GM04504 (cell line): ENCODE results near the gene AKNAD1.
"Not testable (repeated sequence)": the region's sequence is repeated elsewhere in the genome, so short reads cannot be mapped to it uniquely, and the experiment has no call there.

ENCODE experiments used
- DNase-seq: peaks from one replicate; pipeline ENCODE4 v3.0.0-alpha.2; 2012; ENCODE audit warnings: low read depth

AKNAD1 gene, protein sequence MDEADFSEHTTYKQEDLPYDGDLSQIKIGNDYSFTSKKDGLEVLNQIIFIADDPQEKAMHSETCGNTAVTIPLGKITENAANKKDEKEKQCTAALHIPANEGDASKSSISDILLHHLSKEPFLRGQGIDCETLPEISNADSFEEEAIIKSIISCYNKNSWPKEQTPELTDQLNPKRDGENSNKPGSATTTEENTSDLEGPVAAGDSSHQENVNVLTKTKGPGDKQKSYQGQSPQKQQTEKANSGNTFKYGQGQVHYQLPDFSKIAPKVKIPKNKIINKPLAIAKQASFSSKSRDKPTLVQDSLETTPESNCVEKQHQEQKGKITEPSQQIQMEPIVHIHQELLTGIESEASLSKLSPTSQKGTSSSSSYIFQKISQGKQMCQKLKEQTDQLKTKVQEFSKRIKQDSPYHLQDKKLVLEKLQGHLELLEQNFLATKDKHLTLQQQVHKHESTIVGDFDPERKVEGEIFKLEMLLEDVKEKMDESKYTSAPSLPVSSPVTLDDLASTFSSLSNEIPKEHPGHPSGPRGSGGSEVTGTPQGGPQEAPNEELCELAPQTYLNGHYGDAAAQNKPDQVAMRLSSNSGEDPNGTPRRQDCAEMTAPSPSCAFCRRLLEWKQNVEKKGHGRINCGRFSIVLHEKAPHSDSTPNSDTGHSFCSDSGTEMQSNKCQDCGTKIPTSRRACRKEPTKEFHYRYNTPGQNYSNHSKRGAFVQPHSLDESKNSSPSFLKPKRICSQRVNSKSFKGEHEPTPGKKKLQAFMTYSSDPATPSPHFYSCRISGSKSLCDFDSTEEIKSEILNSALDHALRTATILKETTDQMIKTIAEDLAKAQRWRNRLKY

DNA sequence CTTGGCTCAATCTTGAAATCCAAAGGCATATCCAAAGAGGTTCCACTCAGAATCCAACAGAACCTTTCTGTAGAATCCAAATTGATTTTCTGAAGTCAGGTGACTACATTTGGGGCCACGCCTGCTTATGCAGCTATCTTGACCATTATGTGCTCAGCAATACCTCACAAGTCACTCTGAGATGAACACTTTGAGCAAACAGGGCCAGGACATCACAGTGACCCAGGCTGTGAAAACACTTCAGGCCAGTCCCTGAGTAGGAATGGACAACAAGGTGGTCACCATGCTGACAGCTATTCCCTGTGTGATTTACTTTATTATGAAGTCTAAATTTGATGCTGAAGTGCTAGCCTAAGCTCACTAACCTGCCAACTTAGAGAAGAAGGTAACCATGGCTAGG lies at the start of gene AKNAD1:
Gene AKNAD1, minus strand, starts transcription at position 101 of the 400 bp plus-strand sequence. CDS start 4,430 bp downstream, outside the sequence.
- no peak for DNase-seq

DNA sequence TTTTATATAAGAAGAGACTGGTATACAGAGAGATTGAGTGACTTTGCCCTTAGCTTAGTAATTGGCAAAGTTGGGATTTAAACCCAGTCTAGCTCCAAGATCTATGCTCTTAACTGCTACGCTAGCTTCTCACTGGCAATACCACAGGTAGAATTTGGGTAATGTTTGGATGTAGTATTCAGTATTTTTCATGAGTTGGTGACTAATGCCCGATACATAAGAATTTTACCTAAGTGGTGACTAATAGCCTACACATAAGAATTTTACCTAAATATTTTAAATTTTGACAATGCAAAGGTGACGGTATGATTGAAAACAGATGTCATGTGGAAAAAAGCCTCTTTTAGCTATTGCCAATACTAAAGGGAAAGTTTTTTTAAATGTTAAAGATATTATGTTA lies 44.2 kb upstream of the AKNAD1 start:
- DNase-seq, result no peak

DNA sequence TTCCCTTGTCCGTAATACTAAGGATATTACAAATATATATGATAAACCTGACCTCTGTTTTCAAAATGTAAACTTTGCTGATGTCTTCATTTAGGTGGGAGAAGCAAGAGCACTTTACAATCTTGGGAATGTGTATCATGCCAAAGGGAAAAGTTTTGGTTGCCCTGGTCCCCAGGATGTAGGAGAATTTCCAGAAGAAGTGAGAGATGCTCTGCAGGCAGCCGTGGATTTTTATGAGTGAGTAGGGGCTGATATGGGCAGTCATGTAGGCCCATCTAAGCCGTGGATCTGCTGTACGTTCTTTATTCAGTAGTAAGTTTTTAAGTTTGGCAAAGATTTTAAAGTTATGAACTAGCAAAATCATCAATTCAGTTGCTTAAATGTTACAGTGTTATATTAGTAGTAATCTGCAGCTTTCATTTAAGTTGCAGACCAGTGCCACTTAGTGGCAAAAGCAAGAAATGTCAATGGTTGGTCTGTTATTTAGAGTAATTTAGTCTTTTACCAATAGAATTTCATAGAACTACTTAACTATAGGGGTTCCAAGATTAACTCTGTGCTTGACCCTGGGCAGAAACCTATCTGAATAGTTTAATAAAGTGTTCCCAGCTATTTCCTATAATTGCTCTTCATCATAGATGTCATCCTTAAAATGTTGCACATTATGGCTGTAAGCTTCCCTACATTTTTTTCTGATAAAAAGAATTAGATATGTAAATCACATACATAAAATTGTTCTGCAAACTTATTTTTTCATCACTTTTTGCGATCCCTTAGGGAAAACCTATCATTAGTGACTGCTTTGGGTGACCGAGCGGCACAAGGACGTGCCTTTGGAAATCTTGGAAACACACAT lies 41.2 kb upstream of the AKNAD1 start:
- no peak for DNase-seq

DNA sequence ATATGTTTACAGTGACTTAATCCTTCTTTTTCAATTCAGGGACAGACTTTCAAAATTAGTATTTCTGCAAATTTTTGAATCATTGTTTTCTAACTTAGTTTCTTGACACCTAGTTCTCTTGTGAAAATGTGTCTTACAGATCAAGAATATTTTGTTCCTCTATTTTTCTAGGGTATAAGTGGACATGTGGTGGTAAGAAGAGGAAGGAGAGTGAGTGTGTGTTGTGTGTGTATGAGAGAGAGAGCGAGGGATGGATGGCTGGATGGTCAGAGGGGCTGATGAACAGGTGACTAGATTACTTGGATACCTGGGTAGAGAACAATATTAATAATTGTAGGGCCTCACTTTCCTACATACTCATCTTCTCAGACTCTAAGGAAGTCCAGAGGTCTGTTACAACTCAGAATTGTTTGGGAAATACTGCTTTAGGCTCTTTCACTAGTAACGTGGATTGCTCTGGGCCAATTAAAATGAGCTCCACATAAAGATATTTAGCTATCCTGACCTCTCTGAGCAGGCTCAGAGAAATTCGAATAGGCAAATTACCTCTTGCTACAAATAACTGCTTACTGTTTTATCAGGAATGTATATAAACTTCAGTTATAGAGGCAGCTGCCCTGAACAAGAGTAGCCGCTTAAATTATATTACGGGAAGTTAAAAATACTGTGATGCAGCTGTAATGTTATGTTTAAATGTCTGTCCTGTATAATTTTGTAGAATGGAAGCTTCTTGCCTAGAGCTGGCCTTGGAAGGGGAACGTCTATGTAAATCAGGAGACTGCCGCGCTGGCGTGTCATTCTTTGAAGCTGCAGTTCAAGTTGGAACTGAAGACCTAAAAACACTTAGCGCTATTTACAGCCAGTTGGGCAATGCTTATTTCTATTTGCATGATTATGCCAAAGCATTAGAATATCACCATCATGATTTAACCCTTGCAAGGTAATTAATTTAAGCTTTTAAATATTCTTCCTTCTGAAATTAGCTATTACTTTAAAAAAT lies 39.6 kb upstream of the AKNAD1 start:
- DNase-seq, result no peak

DNA sequence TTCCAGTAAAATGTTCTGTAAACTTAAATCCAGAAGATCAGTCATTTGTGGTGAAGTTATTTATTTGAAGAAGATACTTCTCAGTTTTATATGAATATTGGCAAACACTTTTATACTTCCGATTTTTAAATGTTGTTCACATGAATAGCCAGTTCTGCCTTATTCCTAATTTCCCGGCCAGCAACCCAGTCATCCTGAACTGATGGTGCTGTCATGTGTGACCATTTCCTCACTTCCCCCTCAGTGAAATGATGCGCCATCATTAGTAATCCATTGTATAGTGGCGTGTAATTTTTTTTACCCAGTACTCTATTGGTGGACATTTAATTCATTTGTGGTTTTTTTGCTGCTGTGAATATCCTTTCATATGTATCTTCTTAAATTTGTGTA lies 36.2 kb upstream of the AKNAD1 start:
- DNase-seq, result no peak

DNA sequence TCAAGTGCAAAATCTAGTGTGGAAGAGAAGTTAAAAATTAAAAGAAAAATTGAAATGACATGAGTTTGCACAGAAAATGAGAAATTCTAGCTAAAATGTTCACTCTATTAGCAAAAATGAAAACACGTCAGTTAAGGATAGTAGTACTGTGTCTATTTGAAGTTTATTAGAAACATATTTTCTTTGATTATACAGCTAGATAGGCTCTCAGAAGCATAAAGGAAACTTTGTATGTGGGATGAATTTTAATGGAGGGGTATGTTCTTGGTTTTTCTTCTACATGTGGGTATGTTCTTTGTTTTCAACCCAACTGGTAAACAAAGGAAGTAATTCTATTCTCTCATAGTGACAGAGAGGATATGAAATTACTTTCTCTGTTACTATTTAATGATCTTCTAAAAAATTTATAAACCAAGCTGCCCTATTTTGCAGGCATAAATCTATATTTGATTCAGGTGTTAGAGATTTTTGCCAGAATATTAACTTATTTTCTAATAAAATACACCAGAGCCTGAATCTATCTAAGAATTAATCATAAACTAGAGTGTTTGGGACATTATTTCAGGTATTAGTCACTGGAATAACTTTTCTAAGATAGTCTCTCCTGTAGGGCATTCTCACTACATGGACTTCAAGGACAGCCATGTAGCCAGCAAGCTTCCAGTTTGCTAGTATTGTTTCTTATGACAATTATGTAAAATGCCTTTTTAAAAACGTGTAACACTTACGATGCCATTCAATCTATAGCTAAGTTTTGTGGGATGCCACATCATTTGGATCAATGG lies 35.7 kb upstream of the AKNAD1 start:
- DNase-seq, result no peak

DNA sequence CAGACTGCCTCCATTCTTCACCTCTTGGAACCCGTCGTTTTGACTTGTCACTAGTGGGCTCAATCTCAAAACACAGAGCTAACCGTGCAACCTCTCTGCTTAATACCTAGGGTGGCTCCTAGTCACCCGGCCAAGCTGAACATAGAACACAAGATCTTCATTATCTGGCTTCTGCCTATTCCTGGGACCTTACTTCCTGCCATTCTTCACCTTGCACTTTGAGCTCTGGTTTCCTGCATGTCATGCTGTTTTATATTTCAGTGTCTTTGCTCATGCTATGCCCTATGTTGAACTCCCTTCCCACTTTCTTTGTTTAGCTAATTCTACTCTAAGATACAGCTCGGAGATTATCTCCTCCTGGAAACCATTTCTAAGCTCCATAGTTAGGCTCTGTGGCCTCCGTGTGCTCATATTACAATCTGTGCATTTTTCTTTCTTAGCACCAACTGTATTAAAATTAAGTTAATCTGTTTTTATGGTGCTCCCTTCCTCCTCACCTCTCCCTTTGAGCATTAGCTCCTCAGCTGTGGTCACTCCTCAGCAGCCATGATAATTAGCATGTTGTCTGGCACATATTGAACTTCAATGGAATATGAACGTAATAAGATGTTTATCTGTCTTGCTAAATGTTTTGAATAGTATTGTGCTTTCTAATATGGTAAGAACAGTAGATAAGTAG lies 33.0 kb upstream of the AKNAD1 start:
- no peak for DNase-seq

DNA sequence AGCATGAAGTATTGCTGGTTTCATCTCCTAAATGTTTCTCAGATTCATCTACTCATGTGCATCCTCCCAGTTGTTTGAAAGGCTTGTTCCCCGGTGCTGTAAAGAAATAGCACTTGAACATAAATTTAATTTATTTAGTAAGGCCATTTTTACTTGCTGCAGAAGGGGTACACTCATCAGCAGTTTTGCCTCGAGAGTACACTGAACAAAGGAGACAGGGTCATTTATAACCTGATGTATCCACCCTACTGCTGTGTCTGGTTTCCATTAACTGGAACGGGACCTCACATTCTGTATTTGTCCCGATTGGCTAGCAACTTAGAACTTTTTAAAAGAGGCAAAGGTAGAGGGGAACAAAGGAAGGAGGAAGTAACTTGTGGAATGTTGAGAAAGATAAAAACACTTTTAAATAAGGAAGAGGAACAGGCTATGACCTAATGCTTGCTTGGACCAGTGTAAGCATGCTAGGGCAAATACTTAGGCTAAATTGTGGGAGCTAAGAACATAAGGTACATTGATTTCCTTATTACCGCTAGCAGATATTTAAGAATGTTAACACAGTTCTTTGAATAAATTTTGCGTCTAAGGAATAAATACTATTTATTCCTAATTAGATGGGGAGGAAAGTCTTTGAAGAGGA lies 32.2 kb upstream of the AKNAD1 start:
- DNase-seq, result not testable (repeated sequence)

DNA sequence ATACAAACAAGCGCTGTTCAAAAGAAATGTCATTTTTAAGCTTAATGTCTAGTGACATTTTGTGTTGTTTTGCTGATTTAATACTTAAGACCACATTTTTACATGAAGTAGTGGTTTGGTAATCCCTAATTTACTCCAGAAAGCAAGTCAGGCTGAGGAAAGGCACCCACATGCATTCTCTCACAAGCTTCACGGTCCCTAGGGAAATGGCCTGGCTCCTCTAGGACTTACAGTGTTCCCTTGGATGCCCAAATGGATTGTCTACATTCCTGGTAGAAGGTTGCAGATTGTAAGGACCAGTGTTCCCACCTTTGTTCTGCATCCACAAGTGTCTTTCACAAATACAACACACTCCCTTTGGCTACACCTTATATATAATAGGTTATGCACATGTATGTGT lies 29.4 kb upstream of the AKNAD1 start:
- no peak for DNase-seq

DNA sequence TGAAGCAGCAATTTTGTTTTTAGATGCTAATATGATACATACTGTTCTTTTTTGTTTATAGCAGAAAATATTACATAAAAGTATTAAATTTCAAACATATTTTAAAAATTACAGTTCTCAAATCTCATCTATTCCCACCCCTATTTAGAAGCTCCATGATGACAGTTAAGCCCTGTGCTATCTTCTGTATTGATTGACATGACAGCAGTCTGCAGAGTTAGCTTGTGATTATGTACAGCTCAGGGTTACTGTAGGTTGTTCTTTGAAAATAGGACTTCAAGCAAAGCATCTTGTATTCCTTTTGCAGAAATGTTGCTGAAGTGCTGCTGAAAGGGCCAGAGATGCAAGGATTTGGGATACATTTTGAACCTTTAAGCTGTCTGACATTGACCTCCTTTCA lies 28.1 kb upstream of the AKNAD1 start:
- DNase-seq, result no peak

DNA sequence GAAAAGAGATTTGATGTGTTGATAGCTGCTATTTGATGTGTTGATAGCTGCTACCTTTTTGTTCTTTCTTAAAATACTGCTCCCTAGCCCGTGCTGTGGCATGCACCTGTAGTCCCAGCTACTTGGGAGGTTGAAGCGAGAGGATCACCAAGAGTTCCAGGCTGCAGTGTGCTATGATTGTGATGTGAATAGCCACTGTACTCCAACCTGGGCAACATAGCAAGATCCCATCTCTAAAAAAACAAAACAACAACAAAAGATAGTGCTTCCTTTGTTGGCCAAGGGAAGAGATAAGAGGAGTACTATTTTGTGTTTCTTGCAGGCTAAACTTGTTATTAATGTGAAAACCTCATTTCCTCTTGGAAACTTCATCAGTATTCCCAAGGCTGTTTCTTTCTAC lies 25.9 kb upstream of the AKNAD1 start:
- DNase-seq, result no peak

DNA sequence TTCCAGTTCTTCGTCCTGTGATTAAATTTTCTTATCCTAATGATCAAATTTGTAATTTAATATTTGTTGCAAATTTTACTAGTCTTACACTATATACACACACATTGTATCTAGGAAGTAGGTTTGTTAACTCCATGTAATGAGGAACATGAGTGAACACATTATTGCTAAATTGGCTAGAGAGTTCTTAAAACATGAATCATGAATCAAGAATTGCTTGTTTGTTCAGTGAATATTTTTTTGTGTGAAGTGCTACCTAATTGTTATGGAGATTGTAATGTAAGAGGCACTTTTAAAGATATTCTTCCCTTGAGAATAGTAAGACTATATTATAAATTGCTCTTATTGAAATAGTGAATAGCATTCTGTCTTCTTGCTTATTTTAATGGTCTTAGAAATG lies 24.5 kb upstream of the AKNAD1 start:
- no peak for DNase-seq

DNA sequence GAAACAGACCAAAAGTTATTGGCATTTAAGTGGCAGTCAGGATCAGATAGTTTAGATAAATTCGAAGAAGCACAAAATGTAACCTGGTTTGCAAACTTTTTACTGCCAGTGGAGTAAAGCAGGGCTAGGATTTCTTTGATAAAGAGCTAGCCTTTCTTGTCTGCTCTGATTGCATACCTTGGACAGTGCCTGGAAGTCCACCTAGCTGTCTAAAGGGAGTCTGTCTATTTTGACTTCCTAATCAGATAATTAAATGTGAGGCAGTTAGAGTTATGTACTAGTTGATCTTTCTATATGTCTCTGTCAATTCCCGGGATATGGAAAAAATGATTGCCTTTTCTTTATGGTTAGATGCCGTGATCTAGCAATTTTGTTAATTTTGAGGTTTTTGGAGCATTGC lies 24.0 kb upstream of the AKNAD1 start:
- DNase-seq, result no peak

DNA sequence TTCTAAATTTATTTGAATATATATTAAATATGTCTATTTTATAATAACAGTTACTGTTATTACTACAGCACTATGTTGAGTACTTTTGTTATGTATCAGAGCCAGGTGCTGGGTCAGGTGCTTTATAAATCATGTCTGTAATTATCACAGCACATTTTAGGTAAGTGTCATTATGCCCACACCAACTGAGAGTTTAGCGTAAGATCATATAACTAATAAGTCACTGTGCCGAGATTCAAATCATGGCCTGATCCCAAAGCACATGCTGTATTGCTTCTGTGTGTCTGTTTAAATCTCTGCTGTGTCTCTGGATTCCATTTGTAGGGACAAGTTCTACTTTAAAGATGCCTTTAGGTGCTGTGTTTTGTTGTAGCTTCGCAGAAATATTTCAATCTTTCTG lies 21.8 kb upstream of the AKNAD1 start:
- DNase-seq, result no peak

DNA sequence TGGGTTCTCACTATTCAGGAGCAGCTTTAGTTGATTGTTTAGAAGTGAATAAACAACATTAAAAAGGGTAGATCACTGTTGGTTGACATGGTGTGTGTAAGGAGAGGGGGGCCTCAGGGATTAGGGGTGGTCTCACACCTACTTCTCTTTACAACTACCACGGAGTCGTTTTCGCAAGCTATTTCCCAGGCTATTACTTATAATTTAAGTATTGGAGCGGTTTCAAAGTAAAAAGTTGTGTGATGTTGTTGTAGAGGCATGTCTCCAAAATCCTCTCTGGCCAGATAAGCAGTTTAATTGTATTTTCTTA lies 21.2 kb upstream of the AKNAD1 start:
- no peak for DNase-seq

DNA sequence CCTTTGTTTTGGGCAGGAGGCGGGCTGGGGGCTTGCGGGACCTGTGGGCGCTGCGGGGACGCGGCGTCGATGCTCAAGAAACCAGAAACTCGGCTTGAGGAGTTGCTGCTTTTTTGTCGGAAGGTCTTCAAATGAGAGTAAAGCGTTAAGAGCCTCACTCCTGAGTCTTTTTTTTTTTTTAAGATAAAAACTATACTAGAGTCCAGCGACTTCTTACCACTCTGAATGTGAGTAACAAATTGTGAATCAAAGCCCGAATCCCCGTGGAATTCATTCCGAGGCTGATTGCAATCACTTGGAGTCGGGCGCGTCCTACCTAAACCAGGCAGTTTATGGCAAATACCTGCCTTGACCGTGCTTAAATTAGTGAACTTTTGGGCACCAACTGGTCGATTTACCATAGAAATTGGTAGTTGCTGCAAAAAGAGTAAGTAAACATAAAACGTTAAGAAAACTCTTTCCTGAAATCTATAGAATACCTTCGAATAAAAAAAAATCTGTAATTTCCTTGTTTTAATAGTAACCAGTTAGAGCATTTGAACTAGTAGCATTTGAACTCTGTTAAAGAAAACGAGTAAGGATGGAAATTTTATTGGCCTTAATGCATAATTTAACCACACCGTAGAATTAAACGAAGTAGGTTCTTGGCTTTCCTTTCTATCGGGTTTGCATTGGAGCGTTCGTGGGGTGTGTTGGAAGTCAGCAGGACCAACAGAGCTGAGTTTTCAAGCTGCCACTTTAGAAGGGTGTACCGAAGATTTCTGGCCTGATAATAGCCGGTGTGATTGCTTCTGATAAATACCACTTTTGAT lies 20.7 kb upstream of the AKNAD1 start:
- no peak for DNase-seq

DNA sequence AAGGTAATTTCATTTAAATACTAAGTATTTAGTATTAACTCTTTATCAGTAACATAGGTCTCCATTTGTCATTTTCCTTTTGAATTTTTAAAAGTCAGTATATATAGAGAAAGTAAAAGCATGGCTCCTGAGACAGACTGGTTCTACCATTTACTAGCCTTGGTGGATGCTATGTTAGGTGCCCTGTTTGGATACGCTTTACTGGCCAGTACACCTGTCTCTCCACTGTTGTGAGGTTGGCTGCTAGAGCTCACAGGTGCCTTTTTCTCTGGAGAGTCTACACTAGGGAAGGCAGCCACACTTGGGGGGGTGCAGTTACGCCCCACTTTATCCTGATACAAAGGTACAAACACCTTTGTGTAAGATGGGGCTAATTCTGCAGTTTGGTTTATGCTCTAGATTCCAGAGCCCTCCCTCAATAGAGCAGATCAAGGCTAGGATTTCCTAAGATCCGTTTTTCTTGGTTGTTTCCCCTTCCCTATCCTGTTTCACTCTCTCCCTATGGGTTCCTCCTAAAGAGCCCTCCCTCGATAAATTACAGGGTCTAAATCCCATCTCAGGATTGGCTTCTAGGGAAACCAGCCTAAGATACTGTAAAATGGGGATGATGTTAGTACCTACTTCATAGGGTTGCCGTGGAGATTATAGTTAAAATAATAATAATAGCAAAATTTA lies 14.3 kb upstream of the AKNAD1 start:
- no peak for DNase-seq

DNA sequence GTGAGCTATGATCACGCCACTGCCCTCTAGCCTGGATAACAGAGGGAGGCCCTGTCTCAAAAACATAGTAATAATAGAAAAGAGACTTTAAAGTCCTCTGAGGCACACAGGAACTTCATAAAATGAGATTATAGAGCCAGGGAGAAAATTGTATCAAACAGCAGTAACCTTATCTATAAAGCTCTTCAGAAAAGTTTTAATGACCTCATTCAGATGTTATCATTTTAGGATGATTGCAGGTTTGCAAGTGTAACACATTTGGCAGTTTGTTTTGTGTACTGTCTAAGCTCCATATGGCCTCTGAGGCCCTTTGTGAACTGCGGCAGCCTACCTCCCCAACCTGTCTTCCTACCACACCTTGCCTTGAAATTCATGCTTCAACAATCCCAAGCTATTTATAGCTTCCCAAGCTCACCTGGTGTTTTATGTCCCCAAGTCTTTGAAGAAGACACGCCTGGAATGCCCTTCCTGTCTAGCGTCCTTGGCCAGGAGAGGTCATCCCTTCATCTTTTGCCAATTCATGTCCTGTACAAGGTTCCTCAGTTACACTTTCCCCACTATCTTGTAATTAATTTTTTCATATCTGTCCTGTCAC lies 8.5 kb upstream of the AKNAD1 start:
- no peak for DNase-seq
